CD4-positive, alpha-beta T cell treated with Interleukin-6 for 4 hours (primary cell): ENCODE measurements around the gene CEP350.

Experiments
- DNase-seq: peaks from one replicate; pipeline ENCODE4 v3.0.0-alpha.2; 2020; ENCODE audit warnings: mixed read lengths

The CEP350 gene

DNA sequence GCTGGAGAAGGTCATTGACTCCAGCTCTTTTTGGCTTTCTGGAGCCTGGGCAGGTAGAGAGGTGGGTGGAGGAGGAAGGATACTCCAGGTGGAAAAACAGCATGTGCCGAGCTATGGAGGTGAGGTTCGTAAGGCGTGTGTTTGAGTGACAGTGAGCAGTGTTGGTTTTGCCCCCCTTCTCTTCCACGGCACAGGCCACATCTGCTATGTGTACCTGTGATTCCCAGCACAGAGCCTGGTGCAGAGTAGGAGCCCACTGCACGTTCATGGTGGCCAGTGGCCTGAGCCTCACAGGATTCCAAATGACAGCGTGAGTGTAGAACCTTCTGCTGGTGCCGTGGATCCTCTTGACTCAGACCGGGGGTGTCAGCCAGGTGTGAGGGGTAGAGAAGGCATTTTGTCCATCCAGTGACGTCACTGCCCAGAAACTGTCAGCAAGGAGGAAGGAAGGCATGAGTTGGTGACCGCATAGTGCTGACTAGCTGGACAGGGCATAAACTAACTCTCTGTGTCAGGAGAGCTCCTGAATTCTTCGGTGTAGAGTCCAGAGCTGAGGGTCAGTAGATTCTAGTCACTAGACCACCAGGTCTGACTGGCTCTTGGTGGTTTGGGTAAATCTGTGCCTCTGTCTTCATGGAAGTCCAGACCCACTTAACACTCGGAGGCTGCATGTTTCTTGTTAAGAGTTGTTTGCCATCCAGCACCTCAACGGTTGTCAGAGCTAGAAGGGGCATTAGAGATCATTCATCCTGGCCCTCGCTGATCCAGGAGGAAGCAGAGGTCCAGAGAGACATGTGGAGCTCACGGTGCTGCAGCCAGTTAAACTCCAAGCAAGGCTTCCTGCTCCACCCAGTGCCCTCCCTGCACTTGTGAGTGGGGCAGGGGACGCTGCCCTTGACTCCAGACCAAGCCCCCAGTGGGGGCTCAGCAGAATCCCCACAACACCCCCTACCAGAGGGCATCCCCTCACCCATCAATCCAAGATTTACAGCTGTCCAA, 203.8 kb downstream of the CEP350 start:
- DNase-seq = no peak

DNA sequence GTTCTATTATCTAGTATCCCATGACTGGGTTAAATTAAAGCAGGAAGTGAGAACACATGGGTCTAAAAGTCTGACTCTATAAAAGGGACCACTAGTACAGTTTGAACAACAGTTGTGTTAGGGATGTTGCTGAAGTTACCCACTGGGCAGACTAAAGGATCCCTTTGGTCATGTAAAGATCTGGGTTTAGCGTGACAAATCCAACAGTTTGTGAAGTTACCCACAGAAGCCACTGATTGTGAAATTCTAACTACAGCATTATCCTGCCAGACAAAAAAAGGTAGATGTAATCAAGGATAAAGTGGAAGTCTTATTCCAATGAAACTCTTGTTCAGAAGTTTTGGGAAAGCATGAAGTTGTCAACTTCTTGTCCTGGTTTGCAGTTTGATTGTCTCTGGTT, 205.7 kb downstream of the CEP350 start:
- no peak for DNase-seq

DNA sequence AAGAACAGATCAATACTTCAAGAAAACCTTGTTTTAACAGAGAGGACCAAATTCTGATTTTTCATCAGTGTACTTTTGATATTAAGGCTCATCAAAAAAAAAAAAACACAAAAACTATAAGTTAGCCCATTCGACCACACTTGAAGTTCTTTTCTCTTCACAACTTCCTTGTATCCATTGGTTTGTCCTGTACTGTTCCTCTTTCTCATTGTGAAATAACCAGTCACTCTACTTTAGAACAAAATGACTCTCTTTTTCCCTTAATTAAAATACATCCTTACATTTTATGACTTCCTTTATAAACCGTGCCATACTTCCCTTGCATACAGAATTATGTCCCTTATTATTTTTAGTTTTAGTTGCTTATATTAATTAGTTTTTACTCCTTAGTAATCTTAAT, 208.4 kb downstream of the CEP350 start:
- no peak for DNase-seq
